Activated CD8-positive, alpha-beta T cell treated with anti-CD3 and anti-CD28 coated beads for 36 hours (primary cell): ENCODE measurements around the gene CKMT1A. TPM values are rescaled to one million over a fixed set of nuclear protein-coding genes. Genes with fewer than 3 reads are reported as not detected.
"Not testable (repeated sequence)": the region's sequence is repeated elsewhere in the genome, so short reads cannot be mapped to it uniquely, and the experiment has no call there.

Source experiments
- ATAC-seq: fragments of 200-7000 bp; cut with Tn5 transposase; one replicate; pipeline ENCODE4 v1.10.0; 2021; ENCODE audit warnings: mild to moderate bottlenecking, moderate library complexity
- CTCF ChIA-PET: fragments of 350-600 bp; sonication (Branson Sonifier 250); formaldehyde crosslinking; loops from one replicate; lab custom pipeline; 2021; ENCODE audit warnings: antibody characterized with exemption; lab: Charles Lee
- POLR2A ChIA-PET: fragments of 350-600 bp; sonication (Branson Sonifier 250); formaldehyde crosslinking; loops from one replicate; lab custom pipeline; 2021; ENCODE audit warnings: antibody characterized with exemption; lab: Charles Lee
- DNase-seq: peaks from one replicate; pipeline ENCODE4 v3.0.0-alpha.2; 2020
- H3K27ac Mint-ChIP-seq: one replicate; pipeline ENCODE4 v1.8.0; 2021; ENCODE audit warnings: mild to moderate bottlenecking, mixed read lengths
- H3K27me3 Mint-ChIP-seq: one replicate; pipeline ENCODE4 v1.8.0; 2021; ENCODE audit warnings: mixed read lengths
- H3K36me3 Mint-ChIP-seq: one replicate; pipeline ENCODE4 v1.8.0; 2021; ENCODE audit warnings: low read depth, mixed read lengths
- H3K4me1 Mint-ChIP-seq: one replicate; pipeline ENCODE4 v1.8.0; 2021; ENCODE audit warnings: low read depth, mixed read lengths
- H3K4me3 Mint-ChIP-seq: one replicate; pipeline ENCODE4 v1.8.0; 2021; ENCODE audit warnings: mild to moderate bottlenecking, moderate library complexity, mixed read lengths
- H3K9me3 Mint-ChIP-seq: one replicate; pipeline ENCODE4 v1.8.0; 2021; ENCODE audit warnings: mixed read lengths
- CTCF ChIP-seq: fragments of 200-600 bp; IDR thresholded peaks from one replicate; pipeline ENCODE4 v1.8.0; 2022; ENCODE audit warnings: antibody characterized with exemption, mild to moderate bottlenecking
- intact Hi-C: fragments of 100-400 bp; cut with micrococcal nuclease; formaldehyde crosslinking; loops from one replicate; pipeline ENCODE4 v1.10.0; 2022
- total RNA-seq, 2 experiments: library from RNA; stranded (reverse); gene quantifications; one replicate each; pipeline ENCODE4 v1.2.3, GENCODE V29; 2021

CKMT1A gene
- total RNA-seq, result under 1 TPM; 0.32 to 0.38 TPM

GRCh38 chr15:43693148-43694022, at the start of gene CKMT1A:
CKMT1A (plus strand) TSS chr15:43693859; CDS start chr15:43694051, 192 bp downstream.
- POLR2A ChIA-PET, CTCF ChIA-PET, H3K36me3 Mint-ChIP-seq, DNase-seq, H3K4me3 Mint-ChIP-seq, H3K27ac Mint-ChIP-seq, H3K9me3 Mint-ChIP-seq, intact Hi-C loops, H3K4me1 Mint-ChIP-seq: not testable (repeated sequence)
- peaks cover 11% of the 10 kb centered on the region for H3K27me3 Mint-ChIP-seq
- peak; percentile 40 for ATAC-seq

DNA sequence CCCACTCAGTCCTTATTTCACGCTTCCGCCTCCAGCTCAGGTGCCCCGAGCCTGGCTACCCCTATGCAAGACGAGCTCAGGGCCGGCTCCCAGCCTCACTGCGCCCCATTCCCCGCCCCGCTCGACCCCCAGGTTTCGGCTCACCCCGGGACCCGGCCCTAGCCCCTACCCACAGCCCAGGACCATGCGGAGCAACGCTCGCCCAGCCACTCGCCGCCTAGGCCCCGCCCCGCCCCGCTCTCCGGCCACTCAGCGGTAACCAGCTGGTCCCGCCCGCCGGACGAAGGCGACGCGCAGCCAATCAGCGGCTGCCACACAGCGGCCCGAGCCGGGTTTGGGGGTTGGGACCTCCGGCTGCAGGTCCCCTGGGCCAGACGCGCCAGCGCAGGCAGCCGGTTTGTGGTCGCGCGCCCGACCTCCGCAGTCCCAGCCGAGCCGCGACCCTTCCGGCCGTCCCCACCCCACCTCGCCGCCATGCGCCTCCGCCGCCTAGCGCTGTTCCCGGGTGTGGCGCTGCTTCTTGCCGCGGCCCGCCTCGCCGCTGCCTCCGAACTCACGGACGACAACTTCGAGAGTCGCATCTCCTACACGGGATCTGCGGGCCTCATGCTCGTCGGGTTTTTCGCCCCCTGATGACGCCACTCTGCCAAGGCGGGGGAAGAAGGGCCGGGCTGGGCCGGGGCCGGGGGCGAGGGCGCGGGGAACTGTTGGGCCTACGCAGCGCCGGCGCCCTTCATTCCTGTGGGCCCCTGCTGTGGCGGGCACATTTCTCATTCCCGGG, 44.8 kb upstream of the CKMT1A start, which contains the start of gene CATSPER2:
Gene CATSPER2, minus strand, starts transcription at position 196 of the 781 bp plus-strand sequence. CDS start 783 bp downstream, outside the sequence.
- no peak for DNase-seq
- peaks cover 28% of the 10 kb centered on the region for H3K36me3 Mint-ChIP-seq
- no peaks in the 10 kb centered on the region for H3K9me3 Mint-ChIP-seq
- H3K27me3 Mint-ChIP-seq, result no peaks in the 10 kb centered on the region
- no peak for TF ChIP-seq CTCF
- CTCF ChIA-PET, result no interaction called here
- no peaks in the 10 kb centered on the region for H3K4me1 Mint-ChIP-seq
- POLR2A ChIA-PET, result no interaction called here
- H3K4me3 Mint-ChIP-seq, result no peak within 1 kb of the TSS
- H3K27ac Mint-ChIP-seq, result no peak within 1 kb of the TSS
- no peak for ATAC-seq
- intact Hi-C loops, result no loop called here

- CTCF ChIA-PET, H3K9me3 Mint-ChIP-seq, H3K27ac Mint-ChIP-seq, H3K4me3 Mint-ChIP-seq, intact Hi-C loops, H3K27me3 Mint-ChIP-seq, H3K4me1 Mint-ChIP-seq, POLR2A ChIA-PET, DNase-seq: not testable (repeated sequence)
- peaks cover 28% of the 10 kb centered on the region for H3K36me3 Mint-ChIP-seq
- peak; percentile 55 for ATAC-seq
Measured at GRCh38 chr15:43649430-43649926, 44.2 kb upstream of the CKMT1A start.

GRCh38 chr15:43659727-43660126, 33.9 kb upstream of the CKMT1A start:
- POLR2A ChIA-PET, H3K4me3 Mint-ChIP-seq, ATAC-seq: not testable (repeated sequence)

DNA sequence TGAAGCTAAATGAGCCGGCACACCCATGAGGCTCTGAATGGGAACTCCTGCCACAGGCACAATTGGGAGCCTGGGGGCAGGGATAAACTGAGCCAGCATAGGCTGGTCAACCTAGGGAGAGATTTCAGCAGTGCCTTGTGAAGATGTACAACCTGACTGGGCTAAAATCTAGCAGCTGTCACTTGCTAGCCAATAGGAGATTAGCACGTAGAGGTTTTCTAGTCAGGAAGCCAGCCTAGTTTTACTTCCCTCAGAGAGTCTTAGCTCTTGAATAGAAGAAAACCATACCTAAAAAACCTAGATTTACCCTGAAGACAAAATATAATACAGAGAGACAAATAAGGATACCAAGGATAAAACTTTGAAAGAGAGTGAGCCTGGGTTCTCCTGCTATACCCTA, 31.4 kb upstream of the CKMT1A start:
- ATAC-seq, DNase-seq, H3K4me1 Mint-ChIP-seq, H3K27me3 Mint-ChIP-seq, H3K4me3 Mint-ChIP-seq, H3K36me3 Mint-ChIP-seq, POLR2A ChIA-PET, intact Hi-C loops, H3K27ac Mint-ChIP-seq, CTCF ChIA-PET, H3K9me3 Mint-ChIP-seq: not testable (repeated sequence)

More at GRCh38 chr15:43659727-43660126, 33.9 kb upstream of the CKMT1A start:
- H3K27ac Mint-ChIP-seq, H3K27me3 Mint-ChIP-seq, H3K36me3 Mint-ChIP-seq, H3K9me3 Mint-ChIP-seq, DNase-seq, intact Hi-C loops, CTCF ChIA-PET, H3K4me1 Mint-ChIP-seq: not testable (repeated sequence)

DNA sequence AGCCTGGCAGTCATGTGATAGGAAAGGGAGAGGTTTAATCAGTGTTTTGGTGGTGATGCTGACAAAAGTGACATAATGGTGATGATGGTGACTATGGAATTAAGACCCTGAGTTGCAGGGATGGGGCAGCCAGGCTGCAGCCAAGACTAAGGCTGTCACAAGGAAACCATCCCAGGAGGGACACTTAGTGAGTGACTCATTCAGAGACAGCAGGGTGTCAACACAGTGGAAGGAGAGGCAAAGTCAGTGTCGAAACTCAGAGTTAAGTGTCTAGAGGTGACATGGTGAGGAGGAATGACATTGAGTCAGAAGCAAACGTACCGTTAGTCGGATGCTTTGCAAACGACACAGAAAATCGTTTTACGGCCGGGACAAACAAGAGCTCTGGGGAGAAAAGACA, 30.3 kb upstream of the CKMT1A start:
- DNase-seq, ATAC-seq, H3K36me3 Mint-ChIP-seq, H3K27me3 Mint-ChIP-seq, POLR2A ChIA-PET, H3K27ac Mint-ChIP-seq, H3K4me1 Mint-ChIP-seq, CTCF ChIA-PET, H3K9me3 Mint-ChIP-seq, intact Hi-C loops, H3K4me3 Mint-ChIP-seq: not testable (repeated sequence)

DNA sequence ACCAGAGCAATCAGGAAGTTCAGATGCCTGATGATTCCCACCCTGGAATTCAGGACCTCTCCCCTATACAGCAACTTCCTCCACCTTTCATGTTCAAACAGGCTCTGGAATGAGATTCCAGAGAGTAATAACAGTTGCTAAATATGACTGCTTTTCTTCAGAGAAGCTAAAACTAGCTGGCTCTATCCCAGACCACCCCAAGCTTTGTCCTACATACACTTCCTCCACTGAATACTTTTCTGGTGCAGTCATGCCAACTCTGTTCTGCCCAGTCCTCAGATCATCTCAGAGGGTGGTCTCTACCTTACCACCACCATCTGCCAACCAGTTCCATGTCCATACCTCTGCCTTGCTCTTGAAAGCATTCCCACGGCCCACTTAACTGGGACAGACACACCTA, 27.5 kb upstream of the CKMT1A start:
- H3K4me3 Mint-ChIP-seq, H3K9me3 Mint-ChIP-seq, CTCF ChIA-PET, intact Hi-C loops, DNase-seq, ATAC-seq, H3K36me3 Mint-ChIP-seq, H3K27me3 Mint-ChIP-seq, H3K4me1 Mint-ChIP-seq, H3K27ac Mint-ChIP-seq, POLR2A ChIA-PET: not testable (repeated sequence)

DNA sequence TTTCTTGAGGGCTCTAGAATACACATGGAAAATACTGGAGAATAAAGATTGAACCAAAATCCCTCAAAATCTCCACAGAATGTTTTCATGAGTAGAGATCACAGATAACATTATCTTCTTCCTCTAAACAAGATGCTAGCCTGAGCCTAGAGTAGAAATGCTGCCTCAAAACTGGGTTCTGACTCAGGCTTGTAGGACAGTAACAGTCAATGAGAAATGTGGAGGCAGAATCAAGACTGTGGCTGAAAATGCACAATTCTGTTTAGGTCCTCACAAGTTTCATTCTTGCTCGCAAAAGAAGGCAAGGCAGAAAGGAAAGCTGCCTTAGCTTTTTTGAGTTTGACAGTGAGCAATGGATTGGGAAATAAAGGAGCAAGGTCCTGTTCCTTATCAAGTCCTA, 19.5 kb upstream of the CKMT1A start:
- H3K27ac Mint-ChIP-seq, DNase-seq, H3K9me3 Mint-ChIP-seq, ATAC-seq, H3K36me3 Mint-ChIP-seq, H3K27me3 Mint-ChIP-seq, H3K4me3 Mint-ChIP-seq, CTCF ChIA-PET, H3K4me1 Mint-ChIP-seq, intact Hi-C loops, POLR2A ChIA-PET: not testable (repeated sequence)

DNA sequence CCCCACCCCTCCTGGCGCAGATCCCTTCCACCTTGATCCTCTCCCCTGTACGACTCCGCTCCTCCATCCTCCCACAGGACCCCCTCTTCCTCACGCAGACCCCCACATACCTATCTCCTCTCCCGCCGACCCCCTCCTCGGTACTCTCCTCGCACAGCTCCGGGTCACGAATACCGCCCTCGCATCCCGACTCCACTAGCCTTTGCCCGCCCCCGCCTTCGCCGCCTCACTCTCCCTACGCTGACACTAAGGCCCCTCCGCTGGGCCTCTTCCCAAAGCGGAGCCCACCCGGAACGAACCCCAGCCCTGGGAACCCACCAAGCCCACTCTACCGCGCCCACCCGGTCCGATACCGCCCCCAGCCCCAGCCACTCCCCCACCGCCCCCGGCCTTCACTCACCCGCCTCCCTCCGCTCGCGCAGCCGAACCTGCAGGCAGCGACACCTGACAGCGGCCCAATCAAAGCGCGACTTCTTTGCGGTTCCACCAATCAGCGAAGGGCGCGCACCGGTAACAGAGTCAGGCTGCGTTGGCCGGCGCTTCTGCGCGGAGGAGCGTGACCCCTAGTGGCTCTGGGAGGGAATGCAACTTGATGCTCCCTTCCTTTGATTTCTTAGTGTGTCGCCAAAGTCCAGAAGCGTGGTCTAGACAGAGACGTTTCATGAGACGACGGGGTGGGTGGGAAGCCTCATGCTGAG, 3.9 kb upstream of the CKMT1A start:
- ATAC-seq, result peak; percentile 97
- intact Hi-C loops, POLR2A ChIA-PET, CTCF ChIA-PET, H3K36me3 Mint-ChIP-seq, H3K4me3 Mint-ChIP-seq, H3K27ac Mint-ChIP-seq, H3K9me3 Mint-ChIP-seq, DNase-seq, H3K4me1 Mint-ChIP-seq, H3K27me3 Mint-ChIP-seq: not testable (repeated sequence)

DNA sequence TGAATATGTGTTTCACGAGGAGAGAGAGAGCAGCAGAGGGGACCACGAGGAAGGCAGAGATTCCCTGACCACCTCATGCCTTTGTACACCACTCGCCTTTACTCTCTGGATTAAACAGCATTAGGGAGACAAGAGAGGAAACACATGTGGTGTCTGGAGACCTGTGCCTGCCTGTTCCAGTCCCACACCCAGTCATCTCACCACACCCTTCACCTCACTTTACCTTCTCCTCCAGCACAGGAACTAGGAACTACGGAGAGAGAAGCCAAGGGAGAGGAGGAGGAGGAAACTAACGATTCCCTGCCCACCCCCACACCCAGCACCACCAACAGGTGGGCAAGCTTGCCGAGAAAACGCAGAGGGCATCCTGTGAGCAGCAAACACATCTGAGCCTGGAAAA, 980 bp upstream of the CKMT1A start:
- H3K27ac Mint-ChIP-seq, DNase-seq, intact Hi-C loops, H3K4me3 Mint-ChIP-seq, H3K36me3 Mint-ChIP-seq, ATAC-seq, POLR2A ChIA-PET, H3K9me3 Mint-ChIP-seq, H3K4me1 Mint-ChIP-seq, CTCF ChIA-PET: not testable (repeated sequence)
- H3K27me3 Mint-ChIP-seq, result peaks cover 11% of the 10 kb centered on the region
